Measurements from ENCODE around the gene LDAH. TPM values are rescaled to one million over a fixed set of nuclear protein-coding genes. Genes with fewer than 3 reads are reported as not detected.
A peak's percentile ranks its signal among the peaks of the same experiment; 100 is the strongest.

The LDAH gene
- total RNA-seq, 1 donor = 17.4 TPM

- no peak overlapping the region for H2AFZ ChIP-seq (ENCODE audit: low read length)
- H3K27ac ChIP-seq (ENCODE audit: low read depth, low read length) = no peak overlapping the region
- no peaks in the 10 kb centered on the region for H3K36me3 ChIP-seq (ENCODE audit: insufficient read depth, low read length)
- H3K4me2 ChIP-seq (ENCODE audit: insufficient read depth, low read length) = peak overlapping the region; percentile 41
- no peak for TF ChIP-seq CTCF (IDR thresholded peaks at IDR 0.05; ENCODE audit: extremely low read depth, low read depth, low read length)
- no peaks in the 10 kb centered on the region for H3K9me3 ChIP-seq (ENCODE audit: low read depth, low read length)
- H3K79me2 ChIP-seq (ENCODE audit: insufficient read depth, low read length) = no peaks in the 10 kb centered on the region
- no peaks in the 10 kb centered on the region for H4K20me1 ChIP-seq (ENCODE audit: insufficient read depth, low read length)
- H3K4me3 ChIP-seq (ENCODE audit: insufficient read depth, low read length) = peak overlapping the region; percentile 35
- H3K4me1 ChIP-seq (ENCODE audit: insufficient read depth, low read length) = peaks cover 13% of the 10 kb centered on the region
- peak; percentile 69 for DNase-seq (ENCODE audit: insufficient read length, low spot score, missing footprints)
- H3K27me3 ChIP-seq (ENCODE audit: insufficient read depth, low read length) = no peaks in the 10 kb centered on the region
These were observed 123.8 kb downstream of the LDAH start for GRCh38 chr2:20698916-20699613.

- H2AFZ ChIP-seq (ENCODE audit: low read length) = no peak overlapping the region
- no peak for DNase-seq (ENCODE audit: insufficient read length, low spot score, missing footprints)
- TF ChIP-seq CTCF (IDR thresholded peaks at IDR 0.05; ENCODE audit: extremely low read depth, low read depth, low read length) = no peak
- no peaks in the 10 kb centered on the region for H3K36me3 ChIP-seq (ENCODE audit: insufficient read depth, low read length)
- H3K4me3 ChIP-seq (ENCODE audit: insufficient read depth, low read length) = no peak overlapping the region
- H4K20me1 ChIP-seq (ENCODE audit: insufficient read depth, low read length) = no peaks in the 10 kb centered on the region
- H3K27ac ChIP-seq (ENCODE audit: low read depth, low read length) = no peak overlapping the region
- no peaks in the 10 kb centered on the region for H3K79me2 ChIP-seq (ENCODE audit: insufficient read depth, low read length)
- H3K27me3 ChIP-seq (ENCODE audit: insufficient read depth, low read length) = no peaks in the 10 kb centered on the region
- H3K4me1 ChIP-seq (ENCODE audit: insufficient read depth, low read length) = peaks cover 13% of the 10 kb centered on the region
- no peak overlapping the region for H3K4me2 ChIP-seq (ENCODE audit: insufficient read depth, low read length)
- no peaks in the 10 kb centered on the region for H3K9me3 ChIP-seq (ENCODE audit: low read depth, low read length)
These were observed 125.5 kb downstream of the LDAH start for GRCh38 chr2:20697322-20697934.

GRCh38 chr2:20696366-20696765 lies 126.5 kb downstream of the LDAH start:
- Histone ChIP-seq H2AFZ (ENCODE audit: low read length) (no peak overlapping the region), H3K27me3 (ENCODE audit: insufficient read depth, low read length) (no peaks in the 10 kb centered on the region), H3K79me2 (ENCODE audit: insufficient read depth, low read length) (no peaks in the 10 kb centered on the region), H3K36me3 (ENCODE audit: insufficient read depth, low read length) (no peaks in the 10 kb centered on the region), H3K4me2 (ENCODE audit: insufficient read depth, low read length) (no peak overlapping the region), H3K27ac (ENCODE audit: low read depth, low read length) (no peak overlapping the region), H3K4me3 (ENCODE audit: insufficient read depth, low read length) (no peak overlapping the region), H3K9me3 (ENCODE audit: low read depth, low read length) (no peaks in the 10 kb centered on the region), H4K20me1 (ENCODE audit: insufficient read depth, low read length) (no peaks in the 10 kb centered on the region), H3K4me1 (ENCODE audit: insufficient read depth, low read length) (peaks cover 13% of the 10 kb centered on the region)
- no peak for DNase-seq (ENCODE audit: insufficient read length, low spot score, missing footprints)
- TF ChIP-seq CTCF (IDR thresholded peaks at IDR 0.05; ENCODE audit: extremely low read depth, low read depth, low read length) = no peak

- no peaks in the 10 kb centered on the region for H3K4me1 ChIP-seq (ENCODE audit: insufficient read depth, low read length)
- no peak overlapping the region for H3K27ac ChIP-seq (ENCODE audit: low read depth, low read length)
- H3K4me3 ChIP-seq (ENCODE audit: insufficient read depth, low read length) = no peak overlapping the region
- no peak overlapping the region for H2AFZ ChIP-seq (ENCODE audit: low read length)
- no peaks in the 10 kb centered on the region for H3K79me2 ChIP-seq (ENCODE audit: insufficient read depth, low read length)
- H3K4me2 ChIP-seq (ENCODE audit: insufficient read depth, low read length) = no peak overlapping the region
- H3K27me3 ChIP-seq (ENCODE audit: insufficient read depth, low read length) = no peaks in the 10 kb centered on the region
- no peaks in the 10 kb centered on the region for H4K20me1 ChIP-seq (ENCODE audit: insufficient read depth, low read length)
- H3K9me3 ChIP-seq (ENCODE audit: low read depth, low read length) = no peaks in the 10 kb centered on the region
- H3K36me3 ChIP-seq (ENCODE audit: insufficient read depth, low read length) = no peaks in the 10 kb centered on the region
- TF ChIP-seq CTCF (IDR thresholded peaks at IDR 0.05; ENCODE audit: extremely low read depth, low read depth, low read length) = no peak
- DNase-seq (ENCODE audit: insufficient read length, low spot score, missing footprints) = no peak
These were observed 129.6 kb downstream of the LDAH start for GRCh38 chr2:20693317-20693716.
